Activated CD8-positive, alpha-beta memory T cell treated with anti-CD3 and anti-CD28 coated beads, Interleukin-2, amount 50 U/mL, for 1 hour (primary cell): ENCODE results near the gene ZNF79.

ENCODE experiments used
- DNase-seq: peaks from one replicate; pipeline ENCODE4 v3.0.0-alpha.2; 2020; ENCODE audit errors: extremely low read depth

The ZNF79 gene

GRCh38 chr9:127398275-127398647 is 25.9 kb upstream of the ZNF79 start:
- no peak for DNase-seq

DNA sequence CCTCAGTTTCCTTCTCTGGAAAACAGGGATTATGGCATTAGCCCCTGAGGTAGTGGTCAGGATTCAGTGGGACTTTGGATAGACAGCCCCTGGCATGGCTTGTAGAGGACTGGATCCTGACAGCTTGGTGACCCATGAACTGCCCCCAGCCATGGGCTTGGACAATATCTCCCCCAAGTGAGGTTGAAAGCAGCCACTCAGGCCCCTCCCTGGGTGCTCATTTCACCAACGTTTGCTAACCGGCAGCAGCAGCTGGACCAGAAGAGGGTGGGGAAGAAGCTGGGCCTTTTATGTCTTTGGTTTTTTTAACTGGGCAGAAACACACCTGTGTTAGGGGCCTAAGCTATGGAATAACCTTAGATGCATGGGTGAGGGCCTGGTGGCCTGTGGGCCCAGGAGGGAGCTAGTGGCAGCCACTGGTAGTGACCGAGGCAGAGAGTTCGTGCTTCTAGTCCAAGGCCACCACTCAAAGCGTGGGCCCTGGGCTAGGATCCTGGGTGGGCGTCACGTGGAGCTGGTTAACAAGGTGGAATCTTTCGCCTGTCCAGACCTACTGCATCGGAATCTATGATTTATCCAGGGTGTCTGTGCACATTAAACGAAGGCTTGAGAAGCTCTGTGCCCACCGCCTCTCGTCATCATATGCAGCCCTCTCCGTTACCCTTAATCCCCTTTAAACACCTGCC is 25.3 kb upstream of the ZNF79 start:
- DNase-seq, result no peak

GRCh38 chr9:127399736-127400269 is 24.4 kb upstream of the ZNF79 start:
- DNase-seq, result no peak

DNA sequence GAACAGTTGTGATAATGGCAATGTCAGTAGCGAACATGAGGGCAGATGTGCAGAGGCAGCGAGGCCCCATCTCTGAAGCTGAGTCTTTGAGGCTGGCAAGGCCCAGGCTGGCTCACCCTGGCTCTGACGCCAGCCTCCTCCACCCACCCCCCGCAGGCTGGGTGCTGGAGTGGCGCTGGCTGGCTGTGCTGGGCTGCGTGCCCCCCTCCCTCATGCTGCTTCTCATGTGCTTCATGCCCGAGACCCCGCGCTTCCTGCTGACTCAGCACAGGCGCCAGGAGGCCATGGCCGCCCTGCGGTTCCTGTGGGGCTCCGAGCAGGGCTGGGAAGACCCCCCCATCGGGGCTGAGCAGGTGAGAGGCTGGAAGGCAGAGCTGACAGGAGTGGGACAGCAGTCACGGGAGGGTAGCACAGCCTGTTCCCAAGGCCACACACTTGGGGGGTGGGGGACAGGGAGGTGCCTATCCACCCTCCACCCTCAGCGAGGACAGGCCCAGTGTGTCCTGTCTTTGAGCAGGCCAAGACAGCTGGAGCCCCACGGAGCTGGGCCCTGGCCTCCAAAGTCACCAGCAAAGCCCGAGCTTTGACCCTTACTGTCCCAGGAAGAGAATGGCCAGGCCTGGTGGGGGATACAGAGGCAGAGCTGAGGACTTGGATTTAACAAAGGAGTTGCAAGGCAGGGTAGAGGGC is 21.6 kb upstream of the ZNF79 start:
- DNase-seq, result no peak

DNA sequence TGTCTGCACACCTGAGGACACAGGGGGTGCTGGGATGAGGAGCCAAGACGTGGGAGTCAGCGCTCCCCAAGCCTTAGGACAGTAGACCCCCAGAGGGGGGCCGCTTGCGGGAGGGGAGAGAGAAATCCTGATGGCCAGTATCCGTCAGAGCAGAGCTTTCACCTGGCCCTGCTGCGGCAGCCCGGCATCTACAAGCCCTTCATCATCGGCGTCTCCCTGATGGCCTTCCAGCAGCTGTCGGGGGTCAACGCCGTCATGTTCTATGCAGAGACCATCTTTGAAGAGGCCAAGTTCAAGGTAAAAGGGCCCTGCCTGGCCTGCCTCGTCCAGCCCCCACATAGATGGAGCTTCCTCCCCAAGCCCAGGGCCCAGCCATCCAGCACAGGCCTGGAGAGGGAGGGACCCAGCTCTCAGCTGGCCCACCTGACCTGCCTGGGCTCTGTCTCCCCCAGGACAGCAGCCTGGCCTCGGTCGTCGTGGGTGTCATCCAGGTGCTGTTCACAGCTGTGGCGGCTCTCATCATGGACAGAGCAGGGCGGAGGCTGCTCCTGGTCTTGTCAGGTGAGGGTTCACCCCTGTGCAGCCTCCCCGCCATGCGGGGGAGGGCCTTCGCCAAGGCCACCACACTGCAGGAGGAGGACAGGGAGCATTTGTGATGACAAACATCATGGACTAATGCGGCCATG is 20.5 kb upstream of the ZNF79 start:
- DNase-seq, result no peak

DNA sequence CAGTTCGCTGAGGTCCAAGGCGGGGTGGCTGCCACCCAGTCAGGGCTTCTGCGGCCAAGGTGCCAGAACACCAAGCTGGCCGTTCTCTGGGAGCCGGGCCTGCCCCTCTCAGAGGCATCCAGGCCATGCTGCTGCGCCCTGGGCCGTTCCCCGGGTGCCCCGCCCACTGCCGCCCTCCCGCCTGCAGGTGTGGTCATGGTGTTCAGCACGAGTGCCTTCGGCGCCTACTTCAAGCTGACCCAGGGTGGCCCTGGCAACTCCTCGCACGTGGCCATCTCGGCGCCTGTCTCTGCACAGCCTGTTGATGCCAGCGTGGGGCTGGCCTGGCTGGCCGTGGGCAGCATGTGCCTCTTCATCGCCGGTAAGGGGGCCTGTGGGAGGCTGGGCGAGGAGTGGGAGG is 19.6 kb upstream of the ZNF79 start:
- no peak for DNase-seq

DNA sequence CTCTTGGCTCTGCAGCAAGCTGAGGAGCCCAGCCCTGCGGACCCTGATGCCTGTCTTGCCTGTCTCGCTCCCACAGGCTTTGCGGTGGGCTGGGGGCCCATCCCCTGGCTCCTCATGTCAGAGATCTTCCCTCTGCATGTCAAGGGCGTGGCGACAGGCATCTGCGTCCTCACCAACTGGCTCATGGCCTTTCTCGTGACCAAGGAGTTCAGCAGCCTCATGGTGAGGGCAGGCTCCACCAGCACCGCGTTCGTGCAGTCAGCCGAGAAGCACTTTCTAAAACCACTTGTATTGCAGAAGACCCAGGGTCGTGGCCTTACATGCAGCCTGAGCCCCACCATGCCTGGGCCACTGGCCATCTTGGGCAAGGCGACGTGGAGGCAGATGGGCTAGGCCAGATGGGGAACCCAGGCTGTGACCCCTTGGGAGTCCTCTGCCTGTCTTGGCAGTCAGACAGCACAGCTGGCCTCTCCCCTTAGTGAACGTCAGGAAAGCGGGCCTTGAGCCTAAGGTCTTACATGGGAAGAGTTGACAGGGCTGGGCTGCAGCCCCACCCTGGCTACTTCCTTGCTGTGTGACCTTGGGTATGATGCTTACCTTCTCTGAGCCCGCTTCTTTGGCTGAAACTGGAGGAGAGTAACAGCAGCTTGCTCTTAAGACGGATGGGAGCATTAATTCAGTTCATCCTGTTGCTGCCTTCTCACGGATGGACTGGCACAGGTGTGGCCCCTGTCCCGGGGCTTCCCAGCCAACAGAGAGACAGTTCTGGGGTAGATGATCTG is 18.6 kb upstream of the ZNF79 start:
- no peak for DNase-seq

DNA sequence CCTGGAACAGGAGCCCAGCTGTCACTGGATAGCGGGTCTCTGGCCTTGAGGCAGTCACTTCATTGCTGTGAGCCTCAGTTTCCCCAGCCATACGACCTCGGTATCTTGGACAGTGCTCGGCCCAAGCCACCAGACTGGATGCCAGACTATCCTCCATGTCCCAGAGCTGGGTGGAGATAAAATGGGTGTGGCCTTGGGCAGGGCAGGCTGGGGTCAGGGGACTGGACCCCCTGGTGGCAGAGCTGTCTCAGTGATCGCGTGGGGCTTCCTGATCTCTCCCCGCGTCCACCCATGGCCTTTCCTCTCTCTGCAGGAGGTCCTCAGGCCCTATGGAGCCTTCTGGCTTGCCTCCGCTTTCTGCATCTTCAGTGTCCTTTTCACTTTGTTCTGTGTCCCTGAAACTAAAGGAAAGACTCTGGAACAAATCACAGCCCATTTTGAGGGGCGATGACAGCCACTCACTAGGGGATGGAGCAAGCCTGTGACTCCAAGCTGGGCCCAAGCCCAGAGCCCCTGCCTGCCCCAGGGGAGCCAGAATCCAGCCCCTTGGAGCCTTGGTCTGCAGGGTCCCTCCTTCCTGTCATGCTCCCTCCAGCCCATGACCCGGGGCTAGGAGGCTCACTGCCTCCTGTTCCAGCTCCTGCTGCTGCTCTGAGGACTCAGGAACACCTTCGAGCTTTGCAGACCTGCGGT is 17.2 kb upstream of the ZNF79 start:
- no peak for DNase-seq

DNA sequence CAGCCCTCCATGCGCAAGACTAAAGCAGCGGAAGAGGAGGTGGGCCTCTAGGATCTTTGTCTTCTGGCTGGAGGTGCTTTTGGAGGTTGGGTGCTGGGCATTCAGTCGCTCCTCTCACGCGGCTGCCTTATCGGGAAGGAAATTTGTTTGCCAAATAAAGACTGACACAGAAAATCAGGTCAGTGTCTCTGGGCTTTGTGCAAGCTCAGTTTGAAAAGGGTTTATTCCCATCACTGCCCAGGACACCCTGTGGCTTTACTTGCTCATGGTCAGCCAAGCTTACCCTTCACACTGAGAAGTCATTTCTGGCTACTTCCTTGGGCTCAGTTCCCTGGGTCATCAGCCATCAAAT is 16.7 kb upstream of the ZNF79 start:
- DNase-seq, result no peak

GRCh38 chr9:127411122-127411521 is 13.1 kb upstream of the ZNF79 start:
- DNase-seq, result no peak

GRCh38 chr9:127415141-127415540 is 9.0 kb upstream of the ZNF79 start:
- no peak for DNase-seq

- DNase-seq, result no peak
Measured at GRCh38 chr9:127415657-127416056, 8.5 kb upstream of the ZNF79 start.

GRCh38 chr9:127417131-127418036 is 6.8 kb upstream of the ZNF79 start:
- no peak for DNase-seq

DNA sequence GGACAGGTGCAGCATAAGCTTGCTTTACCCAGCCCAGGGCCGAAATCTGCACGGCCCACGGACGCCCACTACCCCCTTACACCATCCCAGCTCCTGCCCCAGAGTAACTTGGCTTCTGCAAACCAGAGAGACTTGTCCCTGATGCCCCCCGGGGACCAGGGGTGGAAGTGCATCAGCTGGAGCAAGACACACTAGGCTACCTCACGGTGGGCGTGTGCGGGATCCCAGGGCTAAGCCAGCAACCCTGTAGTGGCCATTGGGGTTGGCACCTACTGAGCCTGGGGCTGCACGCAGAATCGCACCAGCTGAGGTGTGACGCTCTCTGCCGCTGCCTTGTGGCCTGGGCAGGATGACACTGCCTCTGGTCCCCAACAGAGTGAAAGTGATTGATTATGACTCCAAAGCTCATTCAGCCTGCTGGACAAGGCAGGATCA is 6.1 kb upstream of the ZNF79 start:
- DNase-seq, result no peak

DNA sequence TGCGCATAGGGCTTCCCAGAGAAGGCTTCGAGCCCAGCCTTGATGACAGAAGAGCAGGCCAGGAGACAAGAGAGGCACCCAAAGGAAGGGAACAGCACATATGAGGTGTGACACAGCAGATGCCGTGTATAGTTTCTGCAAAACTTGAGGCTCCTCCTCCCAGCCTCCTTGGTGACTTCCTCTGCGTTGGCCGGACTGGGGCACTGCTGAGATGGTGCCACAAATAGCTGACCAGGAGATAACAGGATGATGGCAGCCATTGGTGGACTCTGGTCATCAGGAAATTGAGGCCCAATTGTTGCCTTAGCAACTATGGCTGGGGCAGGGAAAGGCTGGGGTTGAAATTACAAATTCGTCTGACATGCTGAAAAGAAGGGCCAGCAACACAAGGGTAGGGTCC is 4.8 kb upstream of the ZNF79 start:
- DNase-seq, result no peak

GRCh38 chr9:127421057-127421456 is 3.1 kb upstream of the ZNF79 start:
- no peak for DNase-seq

GRCh38 chr9:127422133-127422782 is 1.9 kb upstream of the ZNF79 start:
- DNase-seq, result no peak

- no peak for DNase-seq
Measured at GRCh38 chr9:127422787-127423186, 1.4 kb upstream of the ZNF79 start.

- no peak for DNase-seq
Measured at GRCh38 chr9:127423476-127423933, 677 bp upstream of the ZNF79 start.

DNA sequence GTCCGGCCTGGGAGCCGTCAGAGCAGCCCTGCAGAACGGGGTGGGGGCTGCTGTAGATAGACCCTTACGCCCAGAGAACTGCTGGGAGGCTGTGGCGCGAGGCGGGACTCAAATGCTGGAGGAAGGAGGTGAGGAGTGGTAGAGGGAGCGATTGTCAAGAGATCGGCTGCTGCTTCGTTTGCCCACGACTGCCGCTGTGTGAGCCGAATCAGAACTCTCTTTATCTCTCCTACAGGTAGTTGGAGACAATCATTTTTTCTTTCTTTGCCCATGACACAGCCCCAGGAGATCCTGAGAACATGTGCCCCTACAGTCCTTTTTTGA is 456 bp downstream of the ZNF79 start:
- no peak for DNase-seq
